H1 (cell line): ENCODE measurements around the gene BTBD9. TPM values are rescaled to one million over a fixed set of nuclear protein-coding genes. Genes with fewer than 3 reads are reported as not detected.

Source experiments
- CTCF ChIA-PET: fragments of 300-600 bp; sonication (Branson Sonifier 250); formaldehyde crosslinking; loops from one replicate; lab custom pipeline; 2021; ENCODE audit not compliant: partially characterized antibody; lab: Charles Lee
- POLR2A ChIA-PET: fragments of 300-600 bp; sonication (Branson Sonifier 250); formaldehyde crosslinking; loops from one replicate; lab custom pipeline; 2021; ENCODE audit warnings: inconsistent platforms; ENCODE audit not compliant: partially characterized antibody; lab: Charles Lee
- DNase-seq, 2 experiments: peaks; one replicate each; pipeline versions ENCODE4 v3.0.0 to v3.0.0-alpha.2; 2010 to 2022; ENCODE audit warnings: low spot score in 2 of 2, low read depth in 1 of 2, mixed read lengths in 1 of 2
- FAIRE-seq: peaks from 2 replicates; lab custom pipeline; 2011; peaks lifted over from hg19 to GRCh38; lab: Jason Lieb, UNC
- H2AFZ ChIP-seq: 2 replicates; pipeline ENCODE4 v1.8.1; 2012; ENCODE audit warnings: low read length, inconsistent platforms
- H2AK5ac ChIP-seq: 2 replicates; pipeline ENCODE4 v1.6.1; 2013; ENCODE audit warnings: low read depth, low read length
- H2BK120ac ChIP-seq: replicated peaks from 2 replicates; pipeline ENCODE3; 2013; ENCODE audit warnings: low read depth, low read length, inconsistent platforms
- H2BK12ac ChIP-seq: 2 replicates; pipeline ENCODE4 v1.6.1; 2013; ENCODE audit warnings: low read depth, low read length
- H2BK15ac ChIP-seq: 2 replicates; pipeline ENCODE4 v1.6.1; 2013; ENCODE audit warnings: low read length
- H2BK20ac ChIP-seq: 2 replicates; pipeline ENCODE4 v1.6.1; 2013; ENCODE audit warnings: low read length
- H2BK5ac ChIP-seq: 2 replicates; pipeline ENCODE4 v1.6.1; 2013; ENCODE audit warnings: low read depth, low read length
- H3K14ac ChIP-seq: 2 replicates; pipeline ENCODE4 v1.6.1; 2013; ENCODE audit warnings: inconsistent platforms; ENCODE audit not compliant: insufficient read length
- H3K18ac ChIP-seq: 2 replicates; pipeline ENCODE4 v1.6.1; 2013; ENCODE audit warnings: low read length; ENCODE audit errors: extremely low read depth
- H3K23ac ChIP-seq: 2 replicates; pipeline ENCODE4 v1.6.1; 2013; ENCODE audit warnings: inconsistent platforms; ENCODE audit not compliant: insufficient read length
- H3K23me2 ChIP-seq: 2 replicates; pipeline ENCODE4 v1.6.1; 2013; ENCODE audit warnings: low read depth, low read length
- H3K27ac ChIP-seq: 2 replicates; pipeline ENCODE4 v1.6.1; 2011; ENCODE audit warnings: low read depth, low read length, inconsistent platforms
- H3K27me3 ChIP-seq, 4 experiments: replicated peaks in 1 of 4; 1 replicate in 1 of 4; 2 replicates in 3 of 4; pipeline versions ENCODE4 v1.6.1 to v1.8.1; 2011 to 2013; ENCODE audit warnings: low read length in 3 of 4, mild to moderate bottlenecking in 3 of 4, inconsistent platforms in 2 of 4, mixed read lengths in 2 of 4, moderate library complexity in 1 of 4; ENCODE audit not compliant: control insufficient read depth in 3 of 4, insufficient read depth in 3 of 4; ENCODE audit errors: extremely low read depth in 1 of 4
- H3K36me3 ChIP-seq, 4 experiments: 2 replicates each; pipeline versions ENCODE4 v1.6.1 to v1.8.1; 2011 to 2013; ENCODE audit warnings: mild to moderate bottlenecking in 4 of 4, low read length in 3 of 4, moderate library complexity in 2 of 4, control low read depth in 1 of 4, inconsistent platforms in 1 of 4; ENCODE audit not compliant: insufficient read depth in 4 of 4, control insufficient read depth in 2 of 4
- H3K4ac ChIP-seq: replicated peaks from 2 replicates; pipeline ENCODE3; 2013; ENCODE audit warnings: low read length, low read depth, mixed read lengths, inconsistent platforms; ENCODE audit not compliant: insufficient read length
- H3K4me1 ChIP-seq, 4 experiments: replicated peaks in 1 of 4; 1 replicate in 1 of 4; 2 replicates in 3 of 4; pipeline versions ENCODE4 v1.6.1 to v1.8.1; 2011 to 2013; ENCODE audit warnings: low read length in 3 of 4, inconsistent platforms in 2 of 4, mixed read lengths in 1 of 4; ENCODE audit not compliant: insufficient read depth in 4 of 4, control insufficient read depth in 3 of 4
- H3K4me2 ChIP-seq, 2 experiments: 2 replicates each; pipeline versions ENCODE4 v1.6.1 to v1.8.1; 2011 to 2013; ENCODE audit warnings: low read depth in 2 of 2, low read length in 2 of 2, control low read depth in 1 of 2, inconsistent platforms in 1 of 2, mild to moderate bottlenecking in 1 of 2; ENCODE audit not compliant: insufficient read depth in 1 of 2
- H3K4me3 ChIP-seq, 4 experiments: fragments of 200-600, 300-600 bp in 1 of 4; sonication (generic), shearing (Covaris generic), sonication (Bioruptor Twin) in 1 of 4; 2 replicates each; pipeline versions ENCODE4 v1.5.1 to v1.8.1; 2011 to 2016; ENCODE audit warnings: low read length in 4 of 4, low read depth in 3 of 4, control low read depth in 2 of 4, inconsistent platforms in 2 of 4, mild to moderate bottlenecking in 2 of 4, mixed read lengths in 1 of 4, moderate library complexity in 1 of 4; ENCODE audit not compliant: insufficient read depth in 2 of 4; ENCODE audit errors: extremely low read depth in 1 of 4
- H3K56ac ChIP-seq: replicated peaks from 2 replicates; pipeline ENCODE3; 2013; ENCODE audit warnings: low read depth, mild to moderate bottlenecking, mixed read lengths, low read length, inconsistent platforms; ENCODE audit not compliant: insufficient read length
- H3K79me1 ChIP-seq: 2 replicates; pipeline ENCODE4 v1.6.1; 2013; ENCODE audit warnings: low read depth, low read length, control low read depth
- H3K79me2 ChIP-seq, 2 experiments: 2 replicates each; pipeline versions ENCODE4 v1.6.1 to v1.8.1; 2012 to 2013; ENCODE audit warnings: low read length in 2 of 2, mild to moderate bottlenecking in 2 of 2, inconsistent platforms in 1 of 2; ENCODE audit not compliant: insufficient read depth in 2 of 2, control insufficient read depth in 1 of 2
- H3K9ac ChIP-seq, 4 experiments: replicated peaks in 1 of 4; 1 replicate in 1 of 4; 2 replicates in 3 of 4; pipeline versions ENCODE4 v1.6.1 to v1.8.1; 2011 to 2013; ENCODE audit warnings: low read depth in 3 of 4, low read length in 3 of 4, control low read depth in 2 of 4, mild to moderate bottlenecking in 2 of 4, moderate library complexity in 2 of 4, inconsistent platforms in 1 of 4; ENCODE audit errors: extremely low read depth in 1 of 4
- H3K9me3 ChIP-seq, 2 experiments: 2 replicates each; pipeline versions ENCODE4 v1.6.1 to v1.8.1; 2012 to 2013; ENCODE audit warnings: mild to moderate bottlenecking in 2 of 2, moderate library complexity in 2 of 2, control low read depth in 1 of 2, inconsistent platforms in 1 of 2, low read depth in 1 of 2, low read length in 1 of 2, mixed read lengths in 1 of 2; ENCODE audit not compliant: insufficient read depth in 2 of 2
- H4K20me1 ChIP-seq, 2 experiments: replicated peaks in 1 of 2; 2 replicates each; pipeline versions ENCODE3 to v1.8.1; 2011 to 2013; ENCODE audit warnings: inconsistent platforms in 2 of 2, low read length in 2 of 2, mild to moderate bottlenecking in 1 of 2; ENCODE audit not compliant: insufficient read depth in 2 of 2, control insufficient read depth in 1 of 2
- H4K5ac ChIP-seq: 2 replicates; pipeline ENCODE4 v1.6.1; 2013; ENCODE audit warnings: low read length, low read depth, mixed read lengths, inconsistent platforms; ENCODE audit not compliant: insufficient read length
- H4K8ac ChIP-seq: 2 replicates; pipeline ENCODE4 v1.8.0; 2013; ENCODE audit warnings: mild to moderate bottlenecking, moderate library complexity, low read length, inconsistent platforms; ENCODE audit not compliant: insufficient read depth; ENCODE audit errors: extremely low read depth
- H4K91ac ChIP-seq: replicated peaks from 2 replicates; pipeline ENCODE3; 2013; ENCODE audit warnings: low read length, mixed read lengths, inconsistent platforms; ENCODE audit not compliant: insufficient read length
- ASH2L ChIP-seq: fragments of 200-600, 300-600 bp; sonication (generic); IDR thresholded peaks from one replicate; pipeline ENCODE4 v1.7.1; 2017; ENCODE audit warnings: low read length
- CREB1 ChIP-seq: IDR thresholded peaks from 2 replicates; pipeline ENCODE4 v1.6.1; 2012; ENCODE audit warnings: inconsistent platforms
- EP300 ChIP-seq, 2 experiments: IDR thresholded peaks; 1 replicate in 1 of 2; 2 replicates in 1 of 2; pipeline ENCODE4 v1.6.1; 2011 to 2012; ENCODE audit warnings: low read depth in 2 of 2, low read length in 2 of 2, mild to moderate bottlenecking in 2 of 2, borderline replicate concordance in 1 of 2, inconsistent platforms in 1 of 2, moderate library complexity in 1 of 2
- EZH2 ChIP-seq: fragments of 200-600 bp; sonication (generic); IDR thresholded peaks from 2 replicates; pipeline ENCODE4 v1.7.1; 2012; ENCODE audit warnings: low read depth, mild to moderate bottlenecking, moderate library complexity, low read length, inconsistent platforms; ENCODE audit not compliant: severe bottlenecking
- HDAC2 ChIP-seq, 2 experiments: fragments of 300-600 bp in 1 of 2; sonication (generic) in 1 of 2; IDR thresholded peaks; 2 replicates each; pipeline ENCODE4 v1.6.1; 2011 to 2012; ENCODE audit warnings: low read depth in 2 of 2, low read length in 2 of 2, mild to moderate bottlenecking in 2 of 2, moderate library complexity in 2 of 2, borderline replicate concordance in 1 of 2, inconsistent platforms in 1 of 2
- MAX ChIP-seq: IDR thresholded peaks from 2 replicates; pipeline ENCODE4 v1.6.1; 2012; ENCODE audit warnings: inconsistent platforms
- POLR2AphosphoS5 ChIP-seq: IDR thresholded peaks from 2 replicates; pipeline ENCODE4 v1.6.1; 2011; ENCODE audit warnings: low read depth, low read length
- RAD21 ChIP-seq, 2 experiments: IDR thresholded peaks in 1 of 2; conservative IDR thresholded peaks in 1 of 2; 2 replicates each; pipeline ENCODE4 v1.6.1; 2011; ENCODE audit warnings: low read depth in 2 of 2, low read length in 2 of 2, improper control_type of control experiment in 1 of 2, inconsistent platforms in 1 of 2, mild to moderate bottlenecking in 1 of 2, moderate library complexity in 1 of 2
- RNF2 ChIP-seq: fragments of 200-900, 300-1000 bp; sonication (generic); IDR thresholded peaks from 2 replicates; pipeline ENCODE4 v1.7.1; 2016; ENCODE audit warnings: borderline replicate concordance, low read depth, mild to moderate bottlenecking, antibody characterized with exemption, low read length; ENCODE audit not compliant: poor library complexity, severe bottlenecking; ENCODE audit errors: missing control alignments
- SIX5 ChIP-seq: IDR thresholded peaks from 2 replicates; pipeline ENCODE4 v1.6.1; 2011; ENCODE audit warnings: mild to moderate bottlenecking, low read depth, low read length
- SP2 ChIP-seq: IDR thresholded peaks from 2 replicates; pipeline ENCODE4 v1.6.1; 2012; ENCODE audit warnings: mild to moderate bottlenecking, low read length, inconsistent platforms
- SRF ChIP-seq: IDR thresholded peaks from 2 replicates; pipeline ENCODE4 v1.6.1; 2011; ENCODE audit warnings: mild to moderate bottlenecking, low read depth, low read length, moderate library complexity
- TEAD4 ChIP-seq: IDR thresholded peaks from 2 replicates; pipeline ENCODE4 v1.6.1; 2012; ENCODE audit warnings: low read depth, low read length, inconsistent platforms, mixed read lengths
- WGBS, 2 experiments: shearing (Covaris generic) in 1 of 2; methylation state at CpG; one replicate each; pipeline versions ENCODE4 v1.1.6 to v1.1.7; 2013 to 2015; ENCODE audit warnings: low lambda C conversion rate in 2 of 2, mixed read lengths in 2 of 2, inconsistent platforms in 1 of 2, low coverage in 1 of 2, missing lambda C conversion rate in 1 of 2; ENCODE audit not compliant: insufficient replicate concordance in 2 of 2, insufficient coverage in 1 of 2, insufficient read length in 1 of 2; ENCODE audit errors: extremely low coverage in 1 of 2, missing lambda C conversion rate in 1 of 2; 5-methylcytosine and 5-hydroxymethylcytosine counted together
- polyA plus RNA-seq, 7 experiments: library from polyadenylated mRNA; depleted of rRNA in 3 of 7; stranded (reverse) in 5 of 7; unstranded in 2 of 7; fragments of >200 nt in 5 of 7; fragments of 200-250 nt in 2 of 7; gene quantifications; 1 replicate in 5 of 7; 2 replicates in 1 of 7; 4 replicates in 1 of 7; pipeline versions ENCODE4 v1.2.1 to v1.2.3, GENCODE V29; 2011 to 2013; ENCODE audit warnings: missing spikeins in 2 of 7, mixed read lengths in 2 of 7
- total RNA-seq: library from RNA; stranded (reverse); fragmentation: NEBNext Ultra II Directional; extraction: Animal tissue kit (Norgen Biotek cat#: 25700); gene quantifications from 2 replicates; pipeline ENCODE4 v1.2.1, GENCODE V29; 2021

Gene BTBD9
- total and polyA plus RNA-seq, 2 of the 8 experiments (the other 6 are each of a cell fraction or from before 2014, with no cell fraction given) = 0.92 to 4.1 TPM

GRCh38 chr6:38311201-38311600 lies 328.5 kb downstream of the BTBD9 start:
- WGBS, 2 experiments = 92% methylated on average over 3 of the region's 3 CpGs; no CpG with 5 or more reads in 1 of the 2 experiments
- CTCF ChIA-PET = no interaction called here
- Histone ChIP-seq H3K79me2 (no peaks in the 10 kb centered on the region), H3K79me1 (no peaks in the 10 kb centered on the region), H3K27me3 (no peaks in the 10 kb centered on the region), H3K4ac (no peak overlapping the region), H3K4me1 (no peaks in the 10 kb centered on the region; a peak in 1 of 7 replicates), H3K18ac (no peak overlapping the region), H4K8ac (no peak overlapping the region), H3K4me3 (no peak overlapping the region), H3K9me3 (no peaks in the 10 kb centered on the region), H3K27ac (no peak overlapping the region), H2AFZ (no peak overlapping the region), H4K91ac (no peak overlapping the region), H3K23ac (no peak overlapping the region), H3K4me2 (no peak overlapping the region), H2BK20ac (no peak overlapping the region), H2BK120ac (no peak overlapping the region), H3K56ac (no peak overlapping the region), H3K14ac (no peak overlapping the region), H2BK15ac (no peak overlapping the region), H2BK12ac (no peak overlapping the region), H4K20me1 (no peaks in the 10 kb centered on the region), H3K9ac (no peak overlapping the region), H3K23me2 (no peaks in the 10 kb centered on the region), H3K36me3 (no peaks in the 10 kb centered on the region), H2AK5ac (no peak overlapping the region), H2BK5ac (no peak overlapping the region), H4K5ac (no peak overlapping the region)
- POLR2A ChIA-PET = no interaction called here
- no peak for FAIRE-seq
- DNase-seq = no peak
- TF ChIP-seq RNF2 (no peak), CREB1 (no peak), SRF (no peak), POLR2AphosphoS5 (no peak), HDAC2 (IDR thresholded peaks at IDR 0.05; ENCODE audit: borderline replicate concordance in 1 of 2, low read depth in 2 of 2, low read length in 2 of 2) (no peak), TEAD4 (no peak), EZH2 (no peak), ASH2L (no peak), SP2 (no peak), EP300 (IDR thresholded peaks at IDR 0.05; ENCODE audit: borderline replicate concordance in 1 of 2, low read depth in 2 of 2, low read length in 2 of 2) (no peak), MAX (no peak), RAD21 (IDR thresholded peaks at IDR 0.05 in 1 of 2, conservative IDR thresholded peaks at IDR 0.05 in 1 of 2; ENCODE audit: low read depth in 2 of 2, low read length in 2 of 2) (no peak), SIX5 (no peak)
